ENCODE measurements around the gene PIP5K1C. TPM values are rescaled to one million over a fixed set of nuclear protein-coding genes. Genes with fewer than 3 reads are reported as not detected.

Gene PIP5K1C
- total and polyA plus RNA-seq, 10 of the 15 experiments (the other 5 are each of a cell fraction or from before 2014, with no cell fraction given) = 0.39 to 19.6 (median 5.3) TPM

GRCh38 chr19:3687774-3688706 is 12.2 kb downstream of the PIP5K1C start (continued):
- TF ChIP-seq ZBTB40 (IDR thresholded peaks at IDR 0.05; ENCODE audit: borderline replicate concordance) (no peak), TCF12 (IDR thresholded peaks at IDR 0.05; ENCODE audit: low read depth, low read length) (0 out of 2 replicates have a peak, but pooled peaks have one; percentile 47), CEBPZ (IDR thresholded peaks at IDR 0.05; ENCODE audit: low read depth, low read length) (no peak), LARP7 (IDR thresholded peaks at IDR 0.05) (no peak), CUX1 (IDR thresholded peaks at IDR 0.05; ENCODE audit: insufficient replicate concordance, low read depth, low read length) (no peak), CBX5 (IDR thresholded peaks at IDR 0.05; ENCODE audit: low read depth) (no peak), IKZF2 (IDR thresholded peaks at IDR 0.05) (peak in 1 of 2 experiments; percentile 34; a peak in 2 of 4 replicates), EGR1 (IDR thresholded peaks at IDR 0.05; ENCODE audit: borderline replicate concordance in 1 of 2, low read depth in 2 of 2, low read length in 2 of 2) (peak in 1 of 2 experiments; percentile 60; a peak in 1 of 3 replicates), EP300 (IDR thresholded peaks at IDR 0.05; ENCODE audit: borderline replicate concordance in 1 of 2, control insufficient read depth in 1 of 2, low read depth in 2 of 2, low read length in 2 of 2) (no peak)
